ENCODE measurements around the gene ROGDI. TPM values are rescaled to one million over a fixed set of nuclear protein-coding genes. Genes with fewer than 3 reads are reported as not detected.

The ROGDI gene
- total RNA-seq, 4 donors from 2014 or later, result 43.2 to 97.2 (median 77.6) TPM

GRCh38 chr16:4811773-4812172 lies 9.3 kb upstream of the ROGDI start:
- no peak overlapping the region for H3K4me3 ChIP-seq
- peaks cover 53 to 94% (median 82%) of the 10 kb centered on the region in 4 donors for H3K36me3 ChIP-seq
- intact Hi-C loops (cut with DNase I), result no loop called here
- no peak for TF ChIP-seq POLR2A (IDR thresholded peaks at IDR 0.05; ENCODE audit: low read depth)
- TF ChIP-seq EP300 (IDR thresholded peaks at IDR 0.05), result no peak
- WGBS, result 98% methylated on average over 7 of the region's 9 CpGs
- peaks cover 21 to 40% (median 28%) of the 10 kb centered on the region in 4 donors for H3K4me1 ChIP-seq
- no peaks in the 10 kb centered on the region for H3K9me3 ChIP-seq
- no peak for DNase-seq (ENCODE audit: extremely low spot score)
- H3K27me3 ChIP-seq, result no peaks in the 10 kb centered on the region
- H3K27ac ChIP-seq (replicated peaks in 1 of 4), result peak overlapping the region in 3 of 4 donors; percentile 84

- peaks cover 53 to 93% (median 83%) of the 10 kb centered on the region in 4 donors for H3K36me3 ChIP-seq
- WGBS, result 91% methylated on average over 3 of the region's 3 CpGs
- peak overlapping the region in 3 of 4 donors; percentile 18 to 84 (median 84) for H3K27ac ChIP-seq (replicated peaks in 1 of 4)
- no peaks in the 10 kb centered on the region for H3K27me3 ChIP-seq
- intact Hi-C loops (cut with DNase I), result no loop called here
- no peaks in the 10 kb centered on the region for H3K9me3 ChIP-seq
- H3K4me1 ChIP-seq, result peaks cover 21 to 40% (median 28%) of the 10 kb centered on the region in 4 donors
- no peak for TF ChIP-seq POLR2AphosphoS5 (IDR thresholded peaks at IDR 0.05)
- TF ChIP-seq POLR2A (IDR thresholded peaks at IDR 0.05; ENCODE audit: low read depth), result no peak
- TF ChIP-seq EP300 (IDR thresholded peaks at IDR 0.05), result no peak
- no peak for TF ChIP-seq CTCF (IDR thresholded peaks at IDR 0.05)
- H3K4me3 ChIP-seq, result no peak overlapping the region
- no peak for DNase-seq (ENCODE audit: extremely low spot score)
Observed at GRCh38 chr16:4811242-4811641, 8.8 kb upstream of the ROGDI start.

- Histone ChIP-seq H3K27ac (replicated peaks in 1 of 4) (no peak overlapping the region), H3K9me3 (no peaks in the 10 kb centered on the region), H3K36me3 (peaks cover 37 to 73% (median 67%) of the 10 kb centered on the region in 4 donors), H3K4me3 (no peak overlapping the region), H3K27me3 (no peaks in the 10 kb centered on the region), H3K4me1 (peaks cover 19 to 33% (median 30%) of the 10 kb centered on the region in 4 donors)
- intact Hi-C loops (cut with DNase I), result no loop called here
- WGBS, result 89% methylated on average over 6 of the region's 6 CpGs
- no peak for DNase-seq (ENCODE audit: extremely low spot score)
- no peak for TF ChIP-seq CTCF (IDR thresholded peaks at IDR 0.05)
- no peak for TF ChIP-seq POLR2A (IDR thresholded peaks at IDR 0.05; ENCODE audit: low read depth)
- no peak for TF ChIP-seq POLR2AphosphoS5 (IDR thresholded peaks at IDR 0.05)
Observed at GRCh38 chr16:4806280-4806679, 3.8 kb upstream of the ROGDI start.

GRCh38 chr16:4805231-4805630 lies 2.8 kb upstream of the ROGDI start:
- peaks cover 31 to 71% (median 57%) of the 10 kb centered on the region in 4 donors for H3K36me3 ChIP-seq
- H3K27ac ChIP-seq (replicated peaks in 1 of 4), result peak overlapping the region in 3 of 4 donors; percentile 87 to 93 (median 92)
- TF ChIP-seq POLR2A (IDR thresholded peaks at IDR 0.05; ENCODE audit: low read depth) (no peak), EP300 (IDR thresholded peaks at IDR 0.05) (no peak), CTCF (IDR thresholded peaks at IDR 0.05) (peak in 1 of 3 experiments; percentile 23), POLR2AphosphoS5 (IDR thresholded peaks at IDR 0.05) (peak in 1 of 2 donors; percentile 26)
- no peaks in the 10 kb centered on the region for H3K9me3 ChIP-seq
- H3K4me3 ChIP-seq, result no peak overlapping the region
- DNase-seq (ENCODE audit: extremely low spot score), result no peak
- H3K27me3 ChIP-seq, result no peaks in the 10 kb centered on the region
- H3K4me1 ChIP-seq, result peaks cover 28 to 43% (median 41%) of the 10 kb centered on the region in 4 donors
- 85% methylated on average over 11 of the region's 11 CpGs for WGBS
- intact Hi-C loops (cut with DNase I), result no loop called here

DNA sequence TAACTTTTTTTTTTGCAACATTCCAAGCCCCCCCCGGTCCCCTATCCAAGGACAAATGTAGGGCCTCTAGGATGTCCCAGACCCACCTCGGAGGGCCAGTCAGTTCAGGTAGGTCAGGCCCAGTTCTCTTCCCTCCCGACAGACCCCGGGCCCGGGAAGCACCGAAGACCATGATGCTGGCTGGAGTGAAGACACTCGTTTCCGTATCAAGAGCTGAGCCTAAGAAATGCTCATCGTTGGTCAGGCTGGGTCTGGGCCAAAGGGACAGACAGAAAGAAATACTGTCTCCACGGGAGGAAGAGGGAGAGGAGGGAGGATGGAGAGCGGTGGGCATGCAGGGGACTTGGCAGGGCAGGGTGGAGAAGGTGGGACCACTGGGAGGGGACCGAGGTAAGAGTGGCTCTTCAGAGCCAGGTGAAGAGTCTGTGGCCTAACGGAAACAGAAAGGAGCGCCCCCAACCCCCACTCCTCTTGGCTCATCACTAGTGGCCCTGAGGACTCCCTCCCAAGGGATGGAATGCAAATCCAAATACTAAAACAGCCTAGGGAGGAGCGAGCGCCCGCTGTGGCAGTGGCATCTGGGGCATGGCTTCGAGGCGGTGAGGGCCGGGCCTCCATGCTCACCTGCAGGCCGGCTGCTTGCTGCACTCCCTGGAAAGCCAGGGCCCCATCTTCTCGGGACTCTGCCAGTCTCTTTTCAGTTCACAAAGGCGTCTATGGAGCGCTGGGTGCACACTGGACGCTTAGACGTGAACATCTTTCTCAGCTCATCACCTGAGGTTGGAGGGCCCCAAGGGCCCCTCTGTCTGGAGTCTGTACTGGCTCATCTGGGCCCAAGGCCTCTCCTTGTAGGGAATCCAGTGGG lies 1.7 kb upstream of the ROGDI start:
- WGBS, result 65% methylated on average over 26 of the region's 26 CpGs
- no peak overlapping the region for H3K4me3 ChIP-seq
- no peaks in the 10 kb centered on the region for H3K9me3 ChIP-seq
- no peak for TF ChIP-seq POLR2A (IDR thresholded peaks at IDR 0.05; ENCODE audit: low read depth)
- TF ChIP-seq POLR2AphosphoS5 (IDR thresholded peaks at IDR 0.05), result no peak
- no peak for TF ChIP-seq EP300 (IDR thresholded peaks at IDR 0.05)
- TF ChIP-seq CTCF (IDR thresholded peaks at IDR 0.05), result no peak
- peaks cover 31 to 48% (median 45%) of the 10 kb centered on the region in 4 donors for H3K4me1 ChIP-seq
- no peaks in the 10 kb centered on the region for H3K27me3 ChIP-seq
- no peak for DNase-seq (ENCODE audit: extremely low spot score)
- H3K36me3 ChIP-seq, result peaks cover 23 to 71% (median 55%) of the 10 kb centered on the region in 4 donors
- intact Hi-C loops (cut with DNase I), result loop anchor here (5.0 kb wide), 3 partner anchors 37 to 72 kb away; partner anchors contain the start of genes ANKS3, DNAAF8, GLYR1 and UBN1
- H3K27ac ChIP-seq (replicated peaks in 1 of 4), result peak overlapping the region; percentile 87 to 93 (median 90)
